GM10266 (cell line): ENCODE results near the gene RAB31.
"Not testable (repeated sequence)": the region's sequence is repeated elsewhere in the genome, so short reads cannot be mapped to it uniquely, and the experiment has no call there.

Experiments used
- DNase-seq: peaks from one replicate; pipeline ENCODE4 v3.0.0; 2012; ENCODE audit errors: extremely low spot score
- CTCF ChIP-seq: IDR thresholded peaks from 2 replicates; pipeline ENCODE4 v1.5.1; 2012; ENCODE audit warnings: mild to moderate bottlenecking, low read depth; ENCODE audit not compliant: control insufficient read depth, insufficient read depth; ENCODE audit errors: missing control alignments

RAB31 gene

GRCh38 chr18:9886005-9886348 lies 177.9 kb downstream of the RAB31 start:
- no peak for TF ChIP-seq CTCF
- DNase-seq = no peak

GRCh38 chr18:9887992-9888391 lies 179.9 kb downstream of the RAB31 start:
- no peak for TF ChIP-seq CTCF
- DNase-seq = no peak

- DNase-seq = no peak
- TF ChIP-seq CTCF = no peak
Measured at GRCh38 chr18:9890196-9890595, 182.1 kb downstream of the RAB31 start.

GRCh38 chr18:9890957-9891356 lies 182.9 kb downstream of the RAB31 start:
- no peak for TF ChIP-seq CTCF
- no peak for DNase-seq

GRCh38 chr18:9891515-9891914 lies 183.4 kb downstream of the RAB31 start:
- not testable (repeated sequence) for DNase-seq

GRCh38 chr18:9894454-9895068 lies 186.5 kb downstream of the RAB31 start:
- TF ChIP-seq CTCF = no peak
- no peak for DNase-seq

- TF ChIP-seq CTCF = no peak
- no peak for DNase-seq
Measured at GRCh38 chr18:9897129-9897528, 189.0 kb downstream of the RAB31 start.

GRCh38 chr18:9897787-9898291 lies 189.7 kb downstream of the RAB31 start:
- not testable (repeated sequence) for DNase-seq
